Lung (tissue), 12 donors: ENCODE measurements around the gene TAT. TPM values are rescaled to one million over a fixed set of nuclear protein-coding genes. Genes with fewer than 3 reads are reported as not detected.
"Not testable (repeated sequence)": the region's sequence is repeated elsewhere in the genome, so short reads cannot be mapped to it uniquely, and the experiment has no call there.

Source experiments
- ATAC-seq: fragments of 200-7000 bp; cut with Tn5 transposase; one replicate; pipeline ENCODE4 v1.9.1; 2020; ENCODE audit warnings: moderate number of reproducible peaks; ENCODE audit not compliant: insufficient read depth, low FRiP score
- DNase-seq, 3 donors: peaks; one replicate each; pipeline ENCODE4 v3.0.0-alpha.2; 2013 to 2017
- H3K27ac ChIP-seq, 2 donors: one replicate each; pipeline ENCODE4 v1.5.1; 2013; ENCODE audit warnings: mild to moderate bottlenecking in 2 of 2, moderate library complexity in 2 of 2, control low read depth in 1 of 2, inconsistent platforms in 1 of 2, low read depth in 1 of 2, low read length in 1 of 2
- H3K27me3 ChIP-seq, 3 donors: one replicate each; pipeline ENCODE4 v1.5.1; 2013; ENCODE audit warnings: low read length in 2 of 3; ENCODE audit not compliant: control insufficient read depth in 3 of 3, insufficient read depth in 3 of 3
- H3K36me3 ChIP-seq, 4 donors: one replicate each; pipeline ENCODE4 v1.5.1; 2013; ENCODE audit warnings: low read length in 4 of 4, mild to moderate bottlenecking in 1 of 4, moderate library complexity in 1 of 4; ENCODE audit not compliant: control insufficient read depth in 4 of 4, insufficient read depth in 4 of 4
- H3K4me1 ChIP-seq, 5 donors: one replicate each; pipeline ENCODE4 v1.5.1; 2013; ENCODE audit warnings: low read length in 5 of 5, mild to moderate bottlenecking in 2 of 5, moderate library complexity in 1 of 5; ENCODE audit not compliant: control insufficient read depth in 5 of 5, insufficient read depth in 5 of 5
- H3K4me3 ChIP-seq: one replicate; pipeline ENCODE4 v1.5.1; 2013; ENCODE audit warnings: mild to moderate bottlenecking, control low read depth, moderate library complexity
- H3K9ac ChIP-seq, 2 donors: one replicate each; pipeline ENCODE4 v1.5.1; 2013; ENCODE audit warnings: low read length in 2 of 2, control low read depth in 1 of 2; ENCODE audit not compliant: insufficient read depth in 1 of 2
- H3K9me3 ChIP-seq, 4 donors: one replicate each; pipeline ENCODE4 v1.5.1; 2013; ENCODE audit warnings: low read length in 3 of 4, mild to moderate bottlenecking in 1 of 4, moderate library complexity in 1 of 4; ENCODE audit not compliant: control insufficient read depth in 4 of 4, insufficient read depth in 3 of 4
- CTCF ChIP-seq: IDR thresholded peaks from 2 replicates; pipeline ENCODE4 v1.5.1; 2012; ENCODE audit warnings: mild to moderate bottlenecking; ENCODE audit errors: control extremely low read depth, extremely low read depth
- WGBS, 2 donors: extraction: QIAGEN DNeasy Blood & Tissue Kit; methylation state at CpG; one replicate each; pipeline ENCODE4 v1.1.7; 2013; 5-methylcytosine and 5-hydroxymethylcytosine counted together
- polyA plus RNA-seq, 2 donors: library from polyadenylated mRNA; stranded (reverse); fragments of 200-250 nt; gene quantifications; one replicate each; pipeline ENCODE4 v1.2.1, GENCODE V29; 2013
- total RNA-seq, 2 donors: library from RNA; depleted of rRNA in 1 of 2; stranded (reverse); fragments of >200 nt in 1 of 2; gene quantifications; one replicate each; pipeline ENCODE4 v1.2.1, GENCODE V29; 2014 to 2021
- donor health status: control.
- donor health status: control.
- donor health status: Bipolar disorder and iron deficiency.
- donor health status: healthy.
- donor health status: DM: yes; HTN: yes; CAD: no.

Gene TAT
- total and polyA plus RNA-seq, 4 donors, result 0.14 to 0.74 (median 0.26) TPM; not detected in 1

GRCh38 chr16:71585318-71585703 lies 8.4 kb upstream of the TAT start:
- DNase-seq, result no peak
- Histone ChIP-seq H3K4me3 (no peak overlapping the region), H3K4me1 (no peaks in the 10 kb centered on the region), H3K36me3 (no peaks in the 10 kb centered on the region), H3K27ac (no peak overlapping the region), H3K9ac (no peak overlapping the region), H3K9me3 (no peaks in the 10 kb centered on the region), H3K27me3 (peaks cover 0 to 2% (median 0%) of the 10 kb centered on the region in 3 donors)
- no peak for ATAC-seq
- WGBS, 2 donors, result 46 to 55% methylated on average over 4 of the region's 4 CpGs
- no peak for TF ChIP-seq CTCF

- Histone ChIP-seq H3K9ac (no peak overlapping the region), H3K27me3 (peaks cover 0 to 2% (median 0%) of the 10 kb centered on the region in 3 donors), H3K9me3 (no peaks in the 10 kb centered on the region), H3K4me3 (no peak overlapping the region), H3K36me3 (no peaks in the 10 kb centered on the region), H3K27ac (no peak overlapping the region), H3K4me1 (no peaks in the 10 kb centered on the region)
- TF ChIP-seq CTCF, result no peak
- no peak for ATAC-seq
- no peak for DNase-seq
- 86 to 95% methylated on average over 3 of the region's 3 CpGs for WGBS, 2 donors
Measured at GRCh38 chr16:71584543-71585317, 7.8 kb upstream of the TAT start.

- WGBS, 2 donors, result 92 to 93% methylated on average over 5 of the region's 5 CpGs
- not testable (repeated sequence) for H3K4me3 ChIP-seq, H3K4me1 ChIP-seq, H3K36me3 ChIP-seq, H3K27ac ChIP-seq, H3K9me3 ChIP-seq, ATAC-seq, H3K9ac ChIP-seq, DNase-seq, H3K27me3 ChIP-seq
Measured at GRCh38 chr16:71582553-71582848, 5.6 kb upstream of the TAT start.

DNA sequence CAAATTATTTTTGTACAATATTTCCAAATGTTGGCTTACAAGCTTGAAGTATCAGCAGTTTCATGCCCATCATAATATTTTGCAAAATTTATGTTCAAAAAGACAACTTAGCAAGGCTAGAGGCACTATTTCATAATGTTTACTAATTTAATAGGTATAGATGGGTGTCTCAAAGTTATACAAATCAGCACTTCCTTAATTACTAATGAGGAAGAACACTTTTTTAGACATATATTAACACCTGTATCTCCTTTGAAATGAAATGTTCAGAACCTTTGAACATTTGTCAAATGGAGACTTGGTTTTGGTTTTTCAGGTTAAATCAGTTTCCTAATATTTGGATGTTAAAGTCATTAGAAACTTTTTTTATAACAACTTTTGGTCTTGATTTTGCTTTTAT lies 2.2 kb downstream of the TAT start:
- DNase-seq, result no peak
- H3K27ac ChIP-seq, result no peak overlapping the region
- H3K9me3 ChIP-seq, result no peaks in the 10 kb centered on the region
- peaks cover 0 to 3% (median 0%) of the 10 kb centered on the region in 3 donors for H3K27me3 ChIP-seq
- H3K9ac ChIP-seq, result no peak overlapping the region
- TF ChIP-seq CTCF, result no peak
- no peak overlapping the region for H3K4me3 ChIP-seq
- H3K36me3 ChIP-seq, result no peaks in the 10 kb centered on the region
- no peak for ATAC-seq
- no peaks in the 10 kb centered on the region for H3K4me1 ChIP-seq
